ENCODE data around the gene KIF5A.
"Not testable (repeated sequence)": the region's sequence is repeated elsewhere in the genome, so short reads cannot be mapped to it uniquely, and the experiment has no call there.

The KIF5A gene

DNA sequence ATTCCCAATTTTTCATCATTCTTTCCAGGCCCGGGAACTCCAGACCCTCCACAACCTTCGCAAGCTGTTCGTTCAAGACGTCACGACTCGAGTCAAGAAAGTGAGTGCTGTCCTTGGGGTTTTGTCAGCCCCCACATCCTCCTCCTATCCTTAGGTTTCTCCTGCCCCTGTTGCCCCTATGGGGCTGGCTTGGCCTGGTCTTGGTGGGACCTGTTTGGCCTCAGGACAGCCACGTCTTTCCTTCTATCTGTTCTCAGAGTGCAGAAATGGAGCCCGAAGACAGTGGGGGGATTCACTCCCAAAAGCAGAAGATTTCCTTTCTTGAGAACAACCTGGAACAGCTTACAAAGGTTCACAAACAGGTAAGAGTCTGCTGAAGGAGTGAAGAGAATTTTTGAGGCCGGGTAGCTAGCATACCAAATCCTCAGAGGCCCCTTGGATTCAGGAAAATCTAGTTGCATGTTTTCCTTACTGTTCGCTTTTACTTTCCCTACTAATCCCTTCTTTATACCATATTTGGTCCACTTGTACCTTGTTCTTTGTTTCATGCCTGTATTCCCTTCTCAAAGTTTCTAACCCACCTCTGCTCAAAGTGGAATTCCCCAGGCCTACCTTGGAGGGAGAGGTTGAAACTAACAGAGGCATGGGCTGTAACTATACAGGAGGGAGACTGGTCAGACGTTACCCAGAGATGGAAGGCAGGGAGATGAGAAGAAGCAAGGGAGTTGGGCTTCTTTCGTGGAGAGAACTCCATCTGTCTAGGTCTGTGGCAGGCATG lies 28.3 kb downstream of the KIF5A start:
- no peak overlapping the region for H3K27ac ChIP-seq
- no peak for DNase-seq (ENCODE audit: low read depth, low spot score)

DNA sequence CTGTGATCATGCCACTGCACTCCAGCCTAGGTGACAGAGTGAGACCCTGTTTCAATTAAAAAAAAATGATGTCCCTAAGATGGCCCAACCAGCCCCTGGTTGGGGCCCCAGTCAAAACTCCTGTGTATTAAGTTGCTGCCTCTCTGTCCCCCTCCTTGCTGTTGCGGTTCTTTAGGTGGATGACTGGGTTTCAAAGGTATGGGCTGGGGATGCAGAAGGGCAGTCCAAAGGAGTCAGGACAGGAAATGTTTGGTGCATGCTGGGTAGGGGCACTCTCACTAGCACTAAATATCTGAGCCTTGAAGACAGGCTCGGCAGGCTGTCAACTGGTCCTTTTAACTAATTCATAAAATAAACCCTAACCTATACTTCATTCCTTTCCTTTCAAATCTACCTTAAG lies 29.2 kb downstream of the KIF5A start:
- no peak for DNase-seq (ENCODE audit: low read depth, low spot score)
- H3K27ac ChIP-seq: no peak overlapping the region

DNA sequence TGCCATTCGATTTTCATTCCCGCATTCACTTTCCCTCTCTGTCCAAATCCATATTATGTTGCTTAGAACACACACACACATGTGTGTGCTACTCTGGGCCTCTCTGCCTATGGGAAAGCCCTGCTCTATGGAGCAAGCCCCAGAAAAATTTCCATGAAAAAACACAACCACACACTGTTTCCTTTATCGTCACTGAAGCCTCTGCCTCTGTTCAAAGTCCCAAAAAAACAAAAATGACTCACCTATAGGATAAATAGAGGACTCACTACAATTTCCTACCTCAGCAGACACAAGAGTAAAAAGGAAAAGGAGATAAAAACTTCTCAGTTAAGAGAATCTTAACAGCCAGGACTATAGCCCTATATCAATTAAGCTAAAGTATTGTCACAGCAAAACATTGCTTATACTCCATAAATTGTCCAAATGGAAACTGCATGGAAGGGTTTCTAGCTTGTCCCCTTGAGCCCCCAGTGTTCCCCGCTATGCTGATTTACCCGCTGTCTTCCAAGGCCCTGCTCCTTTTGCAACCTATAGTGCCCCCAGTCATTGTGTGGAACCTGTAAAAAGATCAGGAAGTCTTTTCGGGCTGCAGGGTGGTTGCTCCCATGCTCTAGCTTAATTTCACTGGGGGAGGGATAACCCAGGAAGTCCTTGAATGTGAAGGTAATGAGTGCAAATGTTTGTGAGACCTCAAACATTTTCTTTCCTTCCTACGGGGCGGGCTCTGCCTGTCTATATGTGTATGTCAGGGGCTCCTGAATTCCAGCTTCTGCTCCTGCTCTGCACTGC lies 30.0 kb downstream of the KIF5A start:
- DNase-seq (ENCODE audit: low read depth, low spot score): no peak
- H3K27ac ChIP-seq: no peak overlapping the region

DNA sequence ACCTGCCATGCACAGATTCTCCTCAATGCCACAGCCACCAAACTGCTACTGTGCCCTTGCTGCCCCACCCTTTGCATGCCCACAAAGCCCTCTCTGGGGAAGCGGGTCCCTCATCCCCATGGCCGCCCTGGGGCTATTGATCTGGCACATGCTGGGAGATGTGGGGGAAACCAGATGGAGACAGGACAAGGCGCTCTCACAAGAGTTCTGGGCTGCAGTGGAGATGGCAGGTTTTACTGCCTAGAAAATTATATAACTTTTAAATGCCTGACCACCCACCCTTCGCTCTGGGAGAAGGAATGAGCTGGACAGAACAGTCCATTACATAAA lies 30.6 kb downstream of the KIF5A start:
- no peak for DNase-seq (ENCODE audit: low read depth, low spot score)

DNA sequence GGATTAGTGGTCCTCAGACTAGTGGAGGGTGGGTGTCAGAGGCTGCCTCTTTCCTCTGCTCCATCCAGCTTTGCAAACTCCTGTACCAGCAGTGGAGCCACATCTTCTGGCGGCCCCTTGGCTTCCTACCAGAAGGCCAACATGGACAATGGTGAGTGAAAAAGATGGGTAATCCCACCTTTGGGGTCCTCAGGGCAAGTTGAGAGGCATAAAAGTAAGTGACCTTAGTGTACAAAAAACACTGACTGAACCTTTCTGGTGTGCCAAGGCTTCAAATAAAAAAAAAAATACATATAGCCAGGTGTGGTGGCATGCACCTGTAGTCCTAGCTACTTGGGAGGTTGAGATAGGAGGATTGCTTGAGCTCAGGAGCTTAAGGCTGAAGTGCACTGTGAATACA lies 32.0 kb downstream of the KIF5A start:
- no peak for DNase-seq (ENCODE audit: low read depth, low spot score)
- H3K27ac ChIP-seq: no peak overlapping the region

More for the DNA sequence above, 30.6 kb downstream of the KIF5A start:
- H3K27ac ChIP-seq: no peak overlapping the region

DNA sequence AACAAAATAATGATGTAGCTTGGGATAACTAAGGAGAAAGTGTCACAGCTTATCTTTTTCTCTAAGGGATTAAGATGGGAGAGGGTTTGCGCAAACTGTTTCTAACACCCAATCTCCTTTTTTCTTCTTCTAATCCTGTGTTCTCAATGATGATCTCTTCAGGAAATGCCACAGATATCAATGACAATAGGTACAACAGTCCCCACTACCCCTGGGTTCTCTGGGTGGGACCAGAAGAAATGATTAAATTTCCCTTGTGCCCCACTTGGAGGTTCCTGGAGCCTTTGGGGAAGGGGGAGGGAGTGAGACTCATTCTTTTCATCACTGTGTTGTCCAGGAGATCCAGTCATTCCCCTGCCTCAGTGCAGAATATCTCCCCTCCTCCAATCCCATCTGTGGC lies 32.6 kb downstream of the KIF5A start:
- DNase-seq (ENCODE audit: low read depth, low spot score): no peak
- H3K27ac ChIP-seq: no peak overlapping the region

DNA sequence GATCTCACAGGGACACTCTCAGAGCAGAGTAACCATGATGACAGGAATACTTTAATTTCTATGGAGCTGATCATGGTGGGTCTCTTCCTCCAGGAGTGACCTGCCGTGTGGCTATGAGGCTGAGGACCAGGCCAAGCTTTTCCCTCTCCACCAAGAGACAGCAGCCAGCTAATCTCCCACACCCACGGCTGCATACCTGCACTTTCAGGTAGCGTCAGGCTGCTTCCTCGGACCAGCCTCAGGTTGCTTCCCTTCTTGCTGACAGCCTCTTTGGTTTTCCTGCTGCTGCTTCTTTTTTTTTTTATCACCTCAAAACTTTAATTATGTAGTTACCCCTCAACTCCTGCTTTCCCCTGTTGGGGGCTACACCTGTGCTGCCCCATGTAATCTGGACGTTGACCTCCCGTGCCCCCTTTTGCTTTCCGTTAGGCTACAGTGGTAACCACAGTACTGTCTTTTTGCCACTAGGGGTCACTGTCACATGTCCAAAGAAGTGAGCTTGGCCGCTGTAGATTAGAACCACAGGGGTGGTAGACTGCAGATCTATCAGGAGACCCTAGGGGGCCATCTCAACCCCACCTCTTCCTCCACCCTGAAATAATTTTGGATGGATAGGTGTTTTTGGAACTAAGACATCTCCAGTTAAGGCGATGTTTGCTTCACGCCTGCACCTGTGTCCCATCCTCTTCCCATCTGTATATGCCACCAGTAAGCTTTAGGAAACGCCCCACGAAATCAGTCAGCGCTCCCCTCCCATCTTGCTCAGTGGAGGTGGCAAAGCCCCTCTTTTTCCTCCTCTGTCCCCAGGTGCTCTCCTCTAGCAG lies 33.4 kb downstream of the KIF5A start:
- no peak overlapping the region for H3K27ac ChIP-seq
- DNase-seq (ENCODE audit: low read depth, low spot score): no peak

DNA sequence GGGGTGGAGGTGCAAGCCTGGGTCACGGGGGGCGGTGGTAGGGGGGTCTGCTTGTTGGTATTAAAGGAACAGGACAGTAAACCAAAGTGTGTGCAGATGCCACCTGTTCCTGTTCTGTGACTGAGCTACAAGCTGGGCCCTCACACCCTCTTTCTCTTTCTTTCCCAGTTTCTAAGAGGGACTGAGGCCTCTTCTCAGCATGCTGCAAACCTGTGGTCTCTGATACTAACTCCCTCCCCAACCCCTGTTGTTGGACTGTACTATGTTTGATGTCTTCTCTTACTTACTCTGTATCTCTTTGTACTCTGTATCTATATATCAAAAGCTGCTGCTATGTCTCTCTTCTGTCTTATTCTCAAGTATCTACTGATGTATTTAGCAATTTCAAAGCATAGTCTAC lies 34.2 kb downstream of the KIF5A start:
- no peak for DNase-seq (ENCODE audit: low read depth, low spot score)
- H3K27ac ChIP-seq: no peak overlapping the region

DNA sequence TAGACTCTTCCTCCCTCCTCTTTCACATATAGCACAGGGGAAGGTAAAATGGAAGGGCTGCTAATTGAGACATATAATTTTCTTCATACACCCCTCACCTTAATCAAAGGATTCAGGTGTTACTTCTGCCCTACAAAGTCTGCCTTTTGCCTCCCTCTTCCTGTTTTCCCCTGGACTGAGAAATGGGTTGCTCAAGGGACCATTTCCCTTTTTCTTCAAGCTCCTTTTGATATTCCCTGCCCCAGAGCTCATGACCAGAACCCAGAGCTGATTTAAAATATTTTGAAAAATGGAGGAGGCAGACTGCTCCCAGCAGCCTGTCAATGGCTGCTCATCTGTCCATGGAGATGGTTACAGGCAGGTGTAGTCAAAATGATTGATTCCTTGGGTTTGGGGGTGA lies 34.8 kb downstream of the KIF5A start:
- H3K27ac ChIP-seq: no peak overlapping the region
- no peak for DNase-seq (ENCODE audit: low read depth, low spot score)

DNA sequence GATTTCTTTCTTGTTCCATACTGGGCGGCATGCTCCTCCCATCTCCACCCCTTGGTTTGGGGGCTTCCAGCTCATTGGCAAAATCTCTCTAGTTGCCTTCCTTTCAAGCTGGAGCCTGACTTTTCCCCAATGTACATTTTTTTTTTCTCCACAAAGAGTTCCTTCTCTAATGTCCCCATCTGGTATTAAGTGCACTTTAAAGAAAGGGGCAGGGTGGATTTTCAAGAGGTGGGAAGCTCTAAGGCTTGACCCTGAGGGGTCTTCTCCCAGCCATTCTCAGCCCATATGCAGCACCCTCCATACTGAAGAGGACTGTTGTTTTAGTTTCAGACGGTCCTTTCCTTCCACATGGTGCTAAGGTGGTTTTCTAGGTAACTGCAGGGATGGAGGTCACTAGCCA lies 35.3 kb downstream of the KIF5A start:
- no peak for DNase-seq (ENCODE audit: low read depth, low spot score)
- H3K27ac ChIP-seq: no peak overlapping the region

DNA sequence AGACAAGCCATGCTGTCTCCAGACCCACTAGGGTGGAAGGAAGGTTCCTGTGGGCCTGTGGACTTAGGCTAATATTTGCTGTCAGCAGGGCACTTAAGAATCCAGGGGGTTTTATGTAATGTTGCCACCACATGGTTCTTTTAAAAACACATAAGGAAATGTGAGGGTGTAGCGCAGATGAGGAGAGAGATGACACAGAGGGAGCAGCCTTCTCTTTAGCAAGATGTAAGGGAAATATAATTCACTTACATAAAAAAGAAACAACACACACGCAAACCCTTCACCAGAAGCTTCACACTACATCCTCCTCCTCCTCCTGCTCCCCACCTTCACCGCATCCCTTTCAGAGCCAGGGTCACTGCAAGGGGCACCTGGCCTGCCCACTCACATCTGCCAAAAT lies 36.3 kb downstream of the KIF5A start:
- H3K27ac ChIP-seq: no peak overlapping the region
- DNase-seq (ENCODE audit: low read depth, low spot score): no peak

DNA sequence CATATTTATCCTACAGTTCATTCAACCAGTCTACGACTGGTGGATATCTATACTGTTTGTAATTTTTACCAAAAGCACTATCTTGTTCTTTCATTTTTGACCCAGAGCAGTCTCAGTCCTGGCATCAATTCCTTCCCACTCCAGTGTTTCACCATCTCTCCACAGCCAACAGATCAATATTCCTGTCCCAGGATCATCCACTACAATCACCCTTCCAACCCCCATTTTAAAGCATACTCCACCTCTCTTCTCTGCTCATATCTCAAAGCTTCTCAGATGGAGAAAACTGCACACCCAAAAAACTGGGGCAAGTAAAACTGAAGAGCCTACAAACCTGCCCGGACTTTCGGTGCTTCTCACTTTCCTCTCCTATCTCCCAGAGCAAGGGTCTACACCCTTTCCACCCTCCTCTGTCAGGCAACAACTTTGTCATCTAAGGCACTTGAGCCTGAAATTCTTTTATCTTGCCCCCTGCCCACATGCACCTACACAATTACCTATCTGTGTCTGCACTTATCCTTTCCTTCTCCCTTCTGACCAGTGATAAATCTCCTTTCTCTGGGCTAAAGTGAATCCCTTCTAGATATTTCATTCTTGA lies 37.1 kb downstream of the KIF5A start:
- H3K27ac ChIP-seq: no peak overlapping the region
- no peak for DNase-seq (ENCODE audit: low read depth, low spot score)

DNA sequence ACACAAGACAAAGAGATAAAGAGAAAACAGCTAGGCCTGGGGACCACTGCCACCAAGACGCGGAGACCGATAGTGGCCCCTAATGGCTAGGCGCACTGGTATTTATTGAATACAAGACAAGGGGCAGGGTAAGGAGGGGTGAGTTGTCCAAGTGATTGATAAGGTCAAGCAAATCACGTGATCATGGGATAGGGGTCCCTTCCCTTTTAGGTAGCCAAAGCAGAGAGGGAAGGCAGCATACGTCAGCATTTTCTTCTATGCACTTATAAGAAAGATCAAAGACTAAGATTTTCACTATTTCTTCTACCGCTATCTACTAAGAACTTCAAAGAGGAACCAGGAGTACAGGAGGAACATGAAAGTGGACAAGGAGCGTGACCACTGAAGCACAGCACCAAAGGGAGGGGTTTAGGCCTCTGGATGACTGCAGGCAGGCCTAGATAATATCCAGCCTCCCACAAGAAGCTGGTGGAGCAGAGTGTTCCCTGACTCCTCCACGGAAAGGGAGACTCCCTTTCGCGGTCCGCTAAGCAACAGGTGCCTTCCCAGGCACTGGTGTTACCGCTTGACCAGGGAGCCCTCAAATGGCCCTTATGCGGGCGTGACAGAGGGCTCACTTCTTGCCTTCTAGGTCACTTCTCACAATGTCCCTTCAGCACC lies 39.2 kb downstream of the KIF5A start:
- not testable (repeated sequence) for H3K27ac ChIP-seq; DNase-seq (ENCODE audit: low read depth, low spot score)

DNA sequence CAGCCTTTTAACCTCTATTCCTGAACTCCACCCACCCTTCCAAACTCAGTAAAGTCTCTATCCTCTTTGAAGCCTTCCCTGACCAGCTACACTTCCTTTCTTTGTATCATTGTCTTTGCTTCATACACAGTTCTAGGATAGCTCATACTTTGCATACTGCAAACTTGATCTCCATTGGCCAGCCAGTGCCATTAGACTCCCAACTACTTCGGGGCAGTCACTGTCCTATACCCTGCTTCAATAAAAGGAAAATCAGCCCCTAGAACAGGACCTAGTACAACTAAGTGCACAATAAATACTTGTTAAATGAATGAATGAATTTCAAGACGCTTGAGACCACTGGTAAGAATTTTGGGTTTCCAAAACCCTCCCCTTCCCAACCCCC lies 40.6 kb downstream of the KIF5A start:
- H3K27ac ChIP-seq: peak overlapping the region; percentile 64
- DNase-seq (ENCODE audit: low read depth, low spot score): no peak

DNA sequence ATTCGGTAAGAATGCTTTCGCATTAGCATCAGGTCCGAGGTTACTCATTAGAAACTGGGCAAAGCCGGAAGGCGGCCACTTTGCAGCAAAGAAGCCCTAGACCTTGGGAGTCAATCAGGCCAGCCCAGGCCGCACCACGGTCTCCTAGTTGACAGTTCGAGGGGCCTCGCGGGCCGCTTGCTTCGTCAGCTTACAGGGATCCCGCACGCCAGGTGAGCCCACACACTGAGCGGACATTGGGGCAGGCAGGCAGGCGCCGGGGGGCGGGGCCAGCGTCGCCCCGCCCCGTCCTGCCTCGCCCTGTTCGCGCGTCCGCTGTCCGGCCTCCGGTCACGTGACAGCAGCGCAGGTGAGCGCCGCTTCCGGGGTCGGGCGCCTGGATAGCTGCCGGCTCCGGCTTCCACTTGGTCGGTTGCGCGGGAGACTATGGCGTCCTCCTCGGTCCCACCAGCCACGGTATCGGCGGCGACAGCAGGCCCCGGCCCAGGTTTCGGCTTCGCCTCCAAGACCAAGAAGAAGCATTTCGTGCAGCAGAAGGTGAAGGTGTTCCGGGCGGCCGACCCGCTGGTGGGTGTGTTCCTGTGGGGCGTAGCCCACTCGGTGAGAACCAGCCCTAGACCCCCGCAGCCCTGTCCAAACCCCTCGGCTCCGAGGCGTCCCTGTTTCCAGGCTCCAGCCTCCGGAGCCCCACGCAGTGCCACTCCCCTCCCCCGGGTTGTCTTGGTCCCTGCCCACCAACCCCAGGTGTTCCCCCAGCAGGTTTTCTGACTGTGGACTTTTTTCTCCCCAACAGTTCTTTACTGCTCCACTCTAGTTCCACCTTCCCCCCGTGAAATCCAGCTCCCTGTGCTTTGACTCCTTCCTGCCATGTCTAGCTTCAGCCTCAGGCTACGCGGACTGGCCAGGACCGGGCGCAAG lies 41.3 kb downstream of the KIF5A start, which contains the start of gene PIP4K2C:
Gene PIP4K2C (plus strand): TSS at position 329 of the 918 bp plus-strand sequence. CDS start 98 bp downstream, at position 427.
- peak within 1 kb of the TSS; percentile 64 for H3K27ac ChIP-seq
- no peak for DNase-seq (ENCODE audit: low read depth, low spot score)

DNA sequence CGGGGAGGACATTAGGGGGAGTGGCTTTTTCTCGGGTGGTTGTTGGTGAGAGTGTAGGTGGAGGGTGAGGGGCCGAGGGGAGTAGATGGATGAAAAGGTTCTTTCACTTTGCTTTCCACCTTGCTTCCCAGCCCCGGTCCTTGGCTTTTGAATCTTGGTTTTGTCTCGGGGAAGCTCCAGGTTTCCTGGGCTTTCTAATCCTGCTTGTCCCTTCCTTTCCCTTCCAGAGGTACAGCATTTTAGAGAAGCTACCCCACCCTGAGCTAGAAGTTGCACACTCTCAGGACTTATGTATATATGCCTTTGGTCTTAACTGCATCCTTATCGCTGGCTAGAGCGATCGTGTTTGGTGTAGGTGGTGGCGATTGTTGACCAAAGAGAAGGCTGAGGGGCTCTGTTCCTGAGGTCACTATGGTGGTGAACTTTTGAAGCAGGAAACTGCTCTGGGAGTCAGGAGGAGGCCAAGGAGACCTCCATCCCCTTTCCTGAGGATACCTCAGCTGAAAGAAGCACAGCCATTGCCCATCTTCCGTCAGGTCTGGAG lies 42.0 kb downstream of the KIF5A start:
- no peak for DNase-seq (ENCODE audit: low read depth, low spot score)
- H3K27ac ChIP-seq: peak overlapping the region; percentile 64

DNA sequence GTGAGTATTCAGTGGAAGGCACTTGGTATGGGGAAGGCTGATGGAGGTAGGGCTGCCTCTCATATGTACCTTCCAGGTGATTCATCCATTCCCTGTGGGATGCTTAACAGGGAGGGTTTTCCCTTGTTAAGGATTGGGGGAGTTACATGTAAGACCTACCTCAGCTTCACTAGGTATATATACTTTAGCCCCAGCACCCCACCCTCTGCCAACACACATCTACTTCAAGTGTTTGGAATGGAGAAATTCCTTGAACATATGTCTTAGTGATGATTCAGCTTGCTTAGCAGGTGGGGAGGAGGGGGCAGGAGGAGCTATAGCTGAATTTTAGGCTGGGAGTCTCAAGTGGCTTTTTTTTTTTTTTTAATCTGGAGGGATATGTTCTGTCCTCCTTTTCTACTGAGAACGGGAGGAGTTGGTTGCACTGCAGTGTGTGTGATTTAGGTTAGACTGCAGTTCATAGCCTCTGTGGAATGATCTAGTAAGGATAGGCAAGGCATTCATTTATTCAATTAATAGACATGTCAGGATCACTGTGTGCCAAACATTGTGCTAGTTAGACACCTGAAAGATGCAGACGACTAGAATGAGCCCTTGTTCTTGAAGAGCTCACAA lies 42.8 kb downstream of the KIF5A start:
- H3K27ac ChIP-seq: peak overlapping the region; percentile 64
- DNase-seq (ENCODE audit: low read depth, low spot score): no peak

DNA sequence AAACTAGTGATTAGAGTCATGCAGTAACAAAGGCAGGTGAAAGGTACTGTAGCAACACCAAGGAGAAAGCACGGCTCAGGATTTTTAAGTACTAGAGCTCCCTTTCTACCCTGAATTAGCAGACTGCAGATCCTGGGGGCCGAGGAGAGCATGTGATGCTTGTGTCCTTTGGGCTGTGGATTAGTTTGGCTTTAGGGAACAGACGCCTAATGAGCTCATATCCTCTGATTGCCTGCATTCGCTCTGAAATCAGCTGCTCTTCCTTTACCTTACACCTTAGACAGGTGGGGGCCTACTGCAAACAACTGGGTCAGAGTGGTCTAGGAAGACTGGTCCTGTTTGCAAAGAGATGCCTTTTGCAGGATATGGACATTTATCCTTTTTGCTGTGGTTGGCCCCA lies 43.3 kb downstream of the KIF5A start:
- no peak for DNase-seq (ENCODE audit: low read depth, low spot score)
- no peak overlapping the region for H3K27ac ChIP-seq
